GM21447 (cell line): Measurements from ENCODE around the gene SATB2.

Source experiments
- ATAC-seq: cut with Tn5 transposase; IDR thresholded peaks from one replicate; pipeline ENCODE4 v1.9.1; 2021; ENCODE audit not compliant: unreplicated experiment

Gene SATB2

DNA sequence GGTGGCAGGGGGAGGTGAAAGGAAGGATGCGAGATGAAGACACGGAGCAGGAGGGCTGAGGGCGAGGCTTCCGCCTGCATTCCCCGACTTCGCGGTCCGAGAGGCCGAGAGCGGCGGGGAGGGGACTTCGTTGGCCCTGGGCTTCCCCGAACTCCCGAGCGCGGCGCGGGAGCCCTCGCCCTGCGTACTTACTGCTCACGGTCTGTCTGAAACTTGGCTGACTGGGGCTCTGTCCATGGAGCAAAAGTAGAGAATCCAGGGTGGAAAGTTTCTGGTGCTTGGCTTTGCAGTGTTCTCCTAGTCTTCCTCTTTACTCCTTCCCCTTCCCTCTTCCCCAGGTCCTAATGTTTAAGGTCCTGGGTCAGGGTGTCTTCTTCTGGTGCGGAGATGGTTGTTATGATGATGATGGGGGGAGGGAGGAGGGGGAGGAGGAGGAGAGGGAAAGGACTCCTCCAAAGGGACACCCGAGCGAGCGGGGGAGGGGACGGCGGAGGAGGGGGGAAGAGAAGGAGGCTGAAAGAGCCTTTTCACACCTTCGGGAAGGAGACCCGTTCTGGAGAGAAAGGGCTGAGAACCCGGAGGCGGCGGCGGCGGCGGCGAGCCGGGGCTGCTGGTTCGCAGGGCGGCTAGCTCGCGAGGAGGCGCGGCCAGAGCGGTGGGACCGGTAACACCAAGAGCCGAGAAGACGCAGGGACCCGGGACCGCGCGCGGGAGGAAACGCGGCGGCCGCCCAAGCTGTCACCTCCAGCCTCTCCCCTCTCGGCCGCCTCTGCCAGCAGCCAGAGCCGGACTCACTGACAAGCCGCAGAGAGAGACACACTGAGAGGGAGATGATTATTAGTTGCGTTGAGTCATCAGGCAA lies at the start of gene SATB2:
Gene SATB2 (minus strand): TSS at position 793 of the 862 bp plus-strand sequence. CDS start 1,902 bp downstream, outside the sequence.
- ATAC-seq: no peak

GRCh38 chr2:199505755-199506403 lies 48.1 kb upstream of the SATB2 start:
- no peak for ATAC-seq

- ATAC-seq: no peak
Observed at GRCh38 chr2:199503148-199503547, 45.4 kb upstream of the SATB2 start.

GRCh38 chr2:199499005-199499404 lies 41.3 kb upstream of the SATB2 start:
- no peak for ATAC-seq

GRCh38 chr2:199495147-199495546 lies 37.4 kb upstream of the SATB2 start:
- ATAC-seq: no peak

DNA sequence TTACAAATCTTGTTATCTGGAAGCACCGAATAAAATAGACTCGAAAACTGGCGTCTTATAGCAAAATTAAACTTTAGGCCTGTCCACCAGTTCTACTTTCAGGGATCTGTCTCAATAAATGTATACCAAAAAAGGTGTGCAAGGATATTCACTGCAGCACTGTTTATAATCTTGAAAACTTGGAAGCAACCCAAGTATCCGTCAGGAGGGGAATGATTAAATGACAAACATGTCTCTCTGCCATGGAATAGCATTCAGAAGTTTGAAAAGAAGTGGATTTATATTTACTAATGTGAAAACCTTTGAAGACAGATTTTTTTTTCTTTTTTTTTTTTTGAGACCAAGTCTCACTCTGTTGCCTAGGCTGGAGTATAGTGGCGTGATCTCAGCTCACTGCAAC lies 32.3 kb upstream of the SATB2 start:
- no peak for ATAC-seq

DNA sequence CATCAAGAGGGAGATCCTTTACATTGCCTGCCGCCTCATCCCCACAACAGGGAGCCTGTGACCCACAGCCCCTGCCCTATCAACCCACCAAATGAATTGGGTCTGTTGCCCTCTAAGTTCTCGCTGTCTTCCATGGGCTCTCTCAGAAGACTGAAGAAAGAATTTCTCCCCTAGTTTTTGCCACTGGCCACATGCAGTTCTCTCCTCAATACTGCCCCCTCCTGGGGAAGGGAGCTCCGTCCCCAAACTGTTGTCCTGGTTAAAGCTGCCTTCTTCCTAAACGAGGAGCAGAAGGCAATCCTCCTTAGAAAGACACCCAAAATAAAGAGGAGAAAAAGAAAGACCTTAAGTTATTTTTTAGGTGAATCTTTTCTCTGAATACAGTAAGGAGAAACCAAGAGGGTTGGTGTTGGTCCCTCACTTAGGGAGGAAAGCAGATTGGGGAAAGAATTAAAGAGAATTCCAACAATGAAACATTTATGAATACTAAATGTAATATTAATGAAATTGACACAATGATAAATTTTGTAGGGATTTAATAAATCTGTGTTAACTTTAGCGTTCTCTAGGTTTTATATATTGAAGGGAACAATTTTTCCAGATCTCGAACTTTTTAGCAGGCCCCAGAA lies 31.1 kb upstream of the SATB2 start:
- peak; percentile 62 for ATAC-seq

DNA sequence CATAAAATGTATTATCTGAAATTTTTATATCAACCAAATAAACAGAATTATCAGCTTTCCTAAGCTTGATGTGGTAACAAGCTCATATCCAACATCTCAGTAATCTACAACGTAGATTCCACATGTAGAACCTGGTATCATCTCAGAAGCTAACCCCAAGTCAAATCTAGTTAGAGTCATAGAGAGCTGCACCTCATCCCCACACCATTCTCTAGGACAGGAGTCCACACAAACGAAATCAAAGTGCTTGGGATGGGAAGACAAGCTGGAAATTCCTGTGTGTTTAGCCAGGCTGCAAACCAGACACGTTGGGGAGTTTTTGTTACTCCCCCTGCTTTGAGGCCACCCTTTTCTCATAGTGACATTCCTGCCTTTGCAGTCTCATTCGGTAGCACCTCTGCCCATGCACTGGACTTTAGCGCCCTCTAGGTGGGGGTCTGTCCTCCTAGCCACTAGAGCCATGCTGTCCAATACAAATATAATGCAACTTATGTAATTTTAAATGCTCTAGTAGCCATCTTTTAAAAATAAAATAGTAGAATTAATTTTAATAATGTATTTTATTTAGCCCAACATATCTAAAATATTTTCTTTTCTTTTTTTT lies 28.1 kb upstream of the SATB2 start:
- ATAC-seq: no peak

DNA sequence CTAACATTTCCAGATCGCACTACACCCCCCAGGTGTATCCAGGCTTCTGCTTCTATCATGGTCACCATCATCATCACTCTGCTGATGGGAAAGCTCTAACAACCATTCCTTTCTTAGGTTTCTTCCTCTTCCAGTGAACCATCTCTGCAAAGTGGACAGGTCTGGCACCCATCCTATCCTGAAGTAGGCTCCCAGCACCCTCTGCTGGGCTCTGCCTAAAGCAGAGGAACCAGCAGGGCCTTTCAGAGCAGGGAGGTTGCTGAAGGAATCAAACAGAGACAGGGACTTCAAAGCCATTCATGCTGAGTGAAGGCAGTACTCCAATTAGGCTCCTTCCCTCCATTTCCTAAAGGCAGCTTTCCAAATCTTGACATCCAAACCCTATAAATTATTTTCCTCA lies 27.2 kb upstream of the SATB2 start:
- no peak for ATAC-seq

GRCh38 chr2:199480966-199481365 lies 23.2 kb upstream of the SATB2 start:
- ATAC-seq: no peak

DNA sequence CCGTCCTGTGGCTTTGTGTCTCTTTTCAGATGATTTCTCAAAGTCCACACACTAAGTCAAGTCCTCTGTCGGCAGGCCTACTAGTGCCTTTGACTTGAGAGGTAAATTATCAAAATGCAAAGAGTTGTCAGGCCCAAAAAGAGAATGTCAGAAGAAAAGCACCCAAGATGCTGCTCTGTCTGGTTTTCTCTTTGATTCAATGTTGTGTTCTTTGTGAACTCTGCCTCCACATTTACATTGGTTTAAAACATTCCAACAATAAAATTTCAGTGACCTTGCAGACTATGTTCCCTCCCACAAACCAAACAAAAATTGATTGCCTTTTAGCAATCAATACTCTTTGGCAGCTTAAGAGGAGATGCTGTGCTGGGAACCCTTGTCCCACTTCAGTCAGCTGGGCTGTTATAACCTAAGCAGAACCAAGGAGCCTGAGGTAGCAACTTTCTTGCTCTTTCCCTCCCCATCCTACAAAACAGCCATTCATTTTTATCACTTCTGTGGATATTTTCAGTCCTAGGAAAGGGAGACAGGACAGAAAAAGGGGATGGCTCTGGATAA lies 19.6 kb upstream of the SATB2 start:
- ATAC-seq: no peak

GRCh38 chr2:199471443-199472057 lies 13.8 kb upstream of the SATB2 start:
- ATAC-seq: peak; percentile 65

- ATAC-seq: no peak
Observed at GRCh38 chr2:199470672-199471442, 13.1 kb upstream of the SATB2 start.

GRCh38 chr2:199470361-199470671 lies 12.6 kb upstream of the SATB2 start:
- no peak for ATAC-seq

- ATAC-seq: no peak
Observed at GRCh38 chr2:199469514-199470360, 12.0 kb upstream of the SATB2 start.

GRCh38 chr2:199468561-199469513 lies 11.1 kb upstream of the SATB2 start:
- no peak for ATAC-seq

GRCh38 chr2:199467066-199467822 lies 9.5 kb upstream of the SATB2 start:
- ATAC-seq: no peak
